K562 (cell line): Measurements from ENCODE around the gene APC2. TPM values are rescaled to one million over a fixed set of nuclear protein-coding genes. Genes with fewer than 3 reads are reported as not detected.

ENCODE experiments used
- CCNT2 ChIP-seq: IDR thresholded peaks from 2 replicates; pipeline ENCODE4 v1.6.1; 2011; ENCODE audit warnings: borderline replicate concordance, low read depth, mild to moderate bottlenecking, moderate library complexity, mixed read lengths, low read length; ENCODE audit not compliant: insufficient read length; ENCODE audit errors: extremely low read depth
- MBD2 ChIP-seq: sonication (generic); IDR thresholded peaks from 2 replicates; pipeline ENCODE4 v1.6.1; 2016; ENCODE audit warnings: low read depth, borderline replicate concordance
- NRF1 ChIP-seq, 2 experiments: fragments of 450-650 bp; IDR thresholded peaks in 1 of 2; conservative IDR thresholded peaks in 1 of 2; 2 replicates each; pipeline ENCODE4 v1.6.1; 2014; ENCODE audit warnings: mild to moderate bottlenecking in 2 of 2
- U2AF1 ChIP-seq: fragments of 200-400 bp; formaldehyde crosslinking; optimal IDR thresholded peaks from 2 replicates; pipeline ENCODE3; 2017; ENCODE audit warnings: mild to moderate bottlenecking, low read depth, low read length, moderate library complexity
- ZEB2 ChIP-seq: fragments of 450-650 bp; IDR thresholded peaks from 2 replicates; pipeline ENCODE4 v1.6.1; 2016
- ZFP30 ChIP-seq: fragments of 250-450 bp; sonication (Bioruptor Pico); IDR thresholded peaks from 2 replicates; pipeline ENCODE4 v1.8.0; 2022; ENCODE audit warnings: moderate library complexity, mild to moderate bottlenecking, inconsistent platforms, borderline replicate concordance
- ZNF584 ChIP-seq: fragments of 200-800 bp; sonication (Bioruptor generic); IDR thresholded peaks from 2 replicates; pipeline ENCODE4 v1.6.1; 2016; ENCODE audit warnings: low read depth, mild to moderate bottlenecking, missing genetic modification characterization, missing compliant biosample characterization
- polyA plus RNA-seq, 8 experiments: library from polyadenylated mRNA; depleted of rRNA in 4 of 8; stranded (reverse) in 5 of 8; unstranded in 3 of 8; fragments of >200 nt; fragmentation: Nextera tagmentation in 2 of 8; fragmentation: Illumina TruSeq in 1 of 8; extraction: Ambion mirVana in 2 of 8; extraction: Trizol in 1 of 8; gene quantifications; 2 replicates each; pipeline versions ENCODE4 v1.2.1 to v1.2.3, GENCODE V29; 2011 to 2014; ENCODE audit warnings: inconsistent platforms in 1 of 8, missing spikeins in 1 of 8
- total RNA-seq, 7 experiments: library from RNA; depleted of rRNA in 6 of 7; stranded (reverse); fragments of >200 nt in 6 of 7; fragmentation: Illumina TruSeq in 2 of 7; extraction: Trizol in 2 of 7; gene quantifications; 2 replicates each; pipeline versions ENCODE4 v1.2.1 to v1.2.3, GENCODE V29; 2011 to 2021; ENCODE audit warnings: low replicate concordance in 1 of 7
- TF ChIP-seq, protein P1 (sequence below), 2 experiments: IDR thresholded peaks; 2 replicates each; pipeline ENCODE4 v1.6.1; 2011; ENCODE audit warnings: borderline replicate concordance in 1 of 2, control low read depth in 1 of 2, low read depth in 1 of 2, low read length in 1 of 2, mild to moderate bottlenecking in 1 of 2, mixed read lengths in 1 of 2, moderate library complexity in 1 of 2; ENCODE audit not compliant: insufficient read depth in 1 of 2, insufficient read length in 1 of 2, poor library complexity in 1 of 2, severe bottlenecking in 1 of 2; ENCODE audit errors: extremely low read depth in 1 of 2
- TF ChIP-seq, protein P2 (sequence below): fragments of 450-650 bp; IDR thresholded peaks from 2 replicates; pipeline ENCODE4 v1.6.1; 2018; ENCODE audit not compliant: partially characterized antibody
- TF ChIP-seq, protein P3 (sequence below): sonication (generic); IDR thresholded peaks from 2 replicates; pipeline ENCODE4 v1.6.1; 2016
- TF ChIP-seq, protein P4 (sequence below): fragments of 200-800 bp; sonication (Bioruptor generic); IDR thresholded peaks from 2 replicates; pipeline ENCODE4 v1.6.1; 2017; ENCODE audit warnings: missing genetic modification characterization, missing compliant biosample characterization
- TF ChIP-seq, protein P5 (sequence below): sonication (generic); formaldehyde crosslinking; IDR thresholded peaks from 2 replicates; pipeline ENCODE4 v1.8.0; 2022; ENCODE audit warnings: mild to moderate bottlenecking, low read depth, missing genetic modification reagents
- TF ChIP-seq, protein P6 (sequence below): IDR thresholded peaks from 2 replicates; pipeline ENCODE4 v1.6.1; 2011; ENCODE audit warnings: borderline replicate concordance, low read depth, mild to moderate bottlenecking, moderate library complexity, low read length; ENCODE audit not compliant: insufficient read depth, poor library complexity, severe bottlenecking

APC2 gene
- total and polyA plus RNA-seq, 9 of the 15 experiments (the other 6 are each of a cell fraction or from before 2014, with no cell fraction given), result 0.01 to 0.40 (median 0.05) TPM; not detected in 3

DNA sequence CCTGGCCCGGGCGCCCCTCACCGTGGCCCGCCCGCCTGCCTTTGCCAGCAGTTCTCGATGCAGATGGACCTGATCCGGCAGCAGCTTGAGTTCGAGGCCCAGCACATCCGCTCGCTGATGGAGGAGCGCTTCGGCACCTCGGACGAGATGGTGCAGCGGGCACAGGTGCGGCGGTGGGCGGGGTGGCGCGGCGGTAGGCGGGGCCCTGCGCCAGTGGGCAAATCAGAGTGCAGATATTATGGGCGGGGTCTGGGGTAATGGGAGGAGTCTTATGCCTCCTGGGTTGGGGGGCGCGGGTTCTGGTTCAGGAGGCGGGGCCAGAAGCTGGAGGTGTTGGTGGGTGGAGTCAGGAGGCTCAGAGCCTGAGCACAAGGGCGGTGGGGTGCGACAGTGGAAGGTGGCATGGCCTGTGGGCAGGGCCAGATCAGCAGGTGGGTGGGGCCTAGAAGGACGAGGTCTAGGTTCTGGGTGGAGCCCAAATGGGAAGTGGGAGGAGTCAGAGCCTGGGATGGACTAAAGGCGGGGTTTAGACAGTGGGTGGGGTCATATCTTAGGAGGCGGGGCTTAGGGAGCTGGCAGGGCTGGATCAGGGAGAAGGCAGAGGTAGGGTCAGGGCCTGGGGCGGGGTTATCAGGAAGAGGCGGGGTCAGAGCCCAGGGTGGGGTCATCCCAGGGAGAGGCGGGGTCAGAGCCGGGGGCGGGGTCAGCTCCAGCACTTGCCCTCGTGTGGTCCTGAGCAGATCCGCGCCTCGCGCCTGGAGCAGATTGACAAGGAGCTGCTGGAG is 5.6 kb downstream of the APC2 start (continued):
- TF ChIP-seq ZFP30 (CRISPR knock-in tag) (no peak), U2AF1 (no peak), NRF1 (conservative IDR thresholded peaks at IDR 0.05 in 1 of 2, IDR thresholded peaks at IDR 0.05 in 1 of 2) (peak; percentile 76 to 81), ZEB2 (no peak), MBD2 (0 out of 2 replicates have a peak, but pooled peaks have one; percentile 12), CCNT2 (peak; percentile 31), ZNF584 (CRISPR knock-in tag) (no peak)
- TF ChIP-seq, protein P1, sequence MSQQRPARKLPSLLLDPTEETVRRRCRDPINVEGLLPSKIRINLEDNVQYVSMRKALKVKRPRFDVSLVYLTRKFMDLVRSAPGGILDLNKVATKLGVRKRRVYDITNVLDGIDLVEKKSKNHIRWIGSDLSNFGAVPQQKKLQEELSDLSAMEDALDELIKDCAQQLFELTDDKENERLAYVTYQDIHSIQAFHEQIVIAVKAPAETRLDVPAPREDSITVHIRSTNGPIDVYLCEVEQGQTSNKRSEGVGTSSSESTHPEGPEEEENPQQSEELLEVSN (IDR thresholded peaks at IDR 0.05; ENCODE audit: borderline replicate concordance in 1 of 2, extremely low read depth in 1 of 2, insufficient read depth in 1 of 2, insufficient read length in 1 of 2, low read depth in 1 of 2, low read length in 1 of 2, poor library complexity in 1 of 2, severe bottlenecking in 1 of 2), result peak; percentile 83 to 89
- TF ChIP-seq, protein P2, sequence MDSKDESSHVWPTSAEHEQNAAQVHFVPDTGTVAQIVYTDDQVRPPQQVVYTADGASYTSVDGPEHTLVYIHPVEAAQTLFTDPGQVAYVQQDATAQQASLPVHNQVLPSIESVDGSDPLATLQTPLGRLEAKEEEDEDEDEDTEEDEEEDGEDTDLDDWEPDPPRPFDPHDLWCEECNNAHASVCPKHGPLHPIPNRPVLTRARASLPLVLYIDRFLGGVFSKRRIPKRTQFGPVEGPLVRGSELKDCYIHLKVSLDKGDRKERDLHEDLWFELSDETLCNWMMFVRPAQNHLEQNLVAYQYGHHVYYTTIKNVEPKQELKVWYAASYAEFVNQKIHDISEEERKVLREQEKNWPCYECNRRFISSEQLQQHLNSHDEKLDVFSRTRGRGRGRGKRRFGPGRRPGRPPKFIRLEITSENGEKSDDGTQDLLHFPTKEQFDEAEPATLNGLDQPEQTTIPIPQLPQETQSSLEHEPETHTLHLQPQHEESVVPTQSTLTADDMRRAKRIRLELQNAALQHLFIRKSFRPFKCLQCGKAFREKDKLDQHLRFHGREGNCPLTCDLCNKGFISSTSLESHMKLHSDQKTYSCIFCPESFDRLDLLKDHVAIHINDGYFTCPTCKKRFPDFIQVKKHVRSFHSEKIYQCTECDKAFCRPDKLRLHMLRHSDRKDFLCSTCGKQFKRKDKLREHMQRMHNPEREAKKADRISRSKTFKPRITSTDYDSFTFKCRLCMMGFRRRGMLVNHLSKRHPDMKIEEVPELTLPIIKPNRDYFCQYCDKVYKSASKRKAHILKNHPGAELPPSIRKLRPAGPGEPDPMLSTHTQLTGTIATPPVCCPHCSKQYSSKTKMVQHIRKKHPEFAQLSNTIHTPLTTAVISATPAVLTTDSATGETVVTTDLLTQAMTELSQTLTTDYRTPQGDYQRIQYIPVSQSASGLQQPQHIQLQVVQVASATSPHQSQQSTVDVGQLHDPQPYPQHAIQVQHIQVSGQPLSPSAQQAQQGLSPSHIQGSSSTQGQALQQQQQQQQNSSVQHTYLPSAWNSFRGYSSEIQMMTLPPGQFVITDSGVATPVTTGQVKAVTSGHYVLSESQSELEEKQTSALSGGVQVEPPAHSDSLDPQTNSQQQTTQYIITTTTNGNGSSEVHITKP, result peak; percentile 5
- TF ChIP-seq, protein P3, sequence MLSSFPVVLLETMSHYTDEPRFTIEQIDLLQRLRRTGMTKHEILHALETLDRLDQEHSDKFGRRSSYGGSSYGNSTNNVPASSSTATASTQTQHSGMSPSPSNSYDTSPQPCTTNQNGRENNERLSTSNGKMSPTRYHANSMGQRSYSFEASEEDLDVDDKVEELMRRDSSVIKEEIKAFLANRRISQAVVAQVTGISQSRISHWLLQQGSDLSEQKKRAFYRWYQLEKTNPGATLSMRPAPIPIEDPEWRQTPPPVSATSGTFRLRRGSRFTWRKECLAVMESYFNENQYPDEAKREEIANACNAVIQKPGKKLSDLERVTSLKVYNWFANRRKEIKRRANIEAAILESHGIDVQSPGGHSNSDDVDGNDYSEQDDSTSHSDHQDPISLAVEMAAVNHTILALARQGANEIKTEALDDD, result no peak
- TF ChIP-seq, protein P4, sequence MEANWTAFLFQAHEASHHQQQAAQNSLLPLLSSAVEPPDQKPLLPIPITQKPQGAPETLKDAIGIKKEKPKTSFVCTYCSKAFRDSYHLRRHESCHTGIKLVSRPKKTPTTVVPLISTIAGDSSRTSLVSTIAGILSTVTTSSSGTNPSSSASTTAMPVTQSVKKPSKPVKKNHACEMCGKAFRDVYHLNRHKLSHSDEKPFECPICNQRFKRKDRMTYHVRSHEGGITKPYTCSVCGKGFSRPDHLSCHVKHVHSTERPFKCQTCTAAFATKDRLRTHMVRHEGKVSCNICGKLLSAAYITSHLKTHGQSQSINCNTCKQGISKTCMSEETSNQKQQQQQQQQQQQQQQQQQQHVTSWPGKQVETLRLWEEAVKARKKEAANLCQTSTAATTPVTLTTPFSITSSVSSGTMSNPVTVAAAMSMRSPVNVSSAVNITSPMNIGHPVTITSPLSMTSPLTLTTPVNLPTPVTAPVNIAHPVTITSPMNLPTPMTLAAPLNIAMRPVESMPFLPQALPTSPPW (CRISPR knock-in tag), result peak; percentile 59; the same call in 1 of the 2 replicates
- TF ChIP-seq, protein P5, sequence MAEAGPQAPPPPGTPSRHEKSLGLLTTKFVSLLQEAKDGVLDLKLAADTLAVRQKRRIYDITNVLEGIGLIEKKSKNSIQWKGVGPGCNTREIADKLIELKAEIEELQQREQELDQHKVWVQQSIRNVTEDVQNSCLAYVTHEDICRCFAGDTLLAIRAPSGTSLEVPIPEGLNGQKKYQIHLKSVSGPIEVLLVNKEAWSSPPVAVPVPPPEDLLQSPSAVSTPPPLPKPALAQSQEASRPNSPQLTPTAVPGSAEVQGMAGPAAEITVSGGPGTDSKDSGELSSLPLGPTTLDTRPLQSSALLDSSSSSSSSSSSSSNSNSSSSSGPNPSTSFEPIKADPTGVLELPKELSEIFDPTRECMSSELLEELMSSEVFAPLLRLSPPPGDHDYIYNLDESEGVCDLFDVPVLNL, result 0 out of 2 replicates have a peak, but pooled peaks have one; percentile 9
- TF ChIP-seq, protein P6, sequence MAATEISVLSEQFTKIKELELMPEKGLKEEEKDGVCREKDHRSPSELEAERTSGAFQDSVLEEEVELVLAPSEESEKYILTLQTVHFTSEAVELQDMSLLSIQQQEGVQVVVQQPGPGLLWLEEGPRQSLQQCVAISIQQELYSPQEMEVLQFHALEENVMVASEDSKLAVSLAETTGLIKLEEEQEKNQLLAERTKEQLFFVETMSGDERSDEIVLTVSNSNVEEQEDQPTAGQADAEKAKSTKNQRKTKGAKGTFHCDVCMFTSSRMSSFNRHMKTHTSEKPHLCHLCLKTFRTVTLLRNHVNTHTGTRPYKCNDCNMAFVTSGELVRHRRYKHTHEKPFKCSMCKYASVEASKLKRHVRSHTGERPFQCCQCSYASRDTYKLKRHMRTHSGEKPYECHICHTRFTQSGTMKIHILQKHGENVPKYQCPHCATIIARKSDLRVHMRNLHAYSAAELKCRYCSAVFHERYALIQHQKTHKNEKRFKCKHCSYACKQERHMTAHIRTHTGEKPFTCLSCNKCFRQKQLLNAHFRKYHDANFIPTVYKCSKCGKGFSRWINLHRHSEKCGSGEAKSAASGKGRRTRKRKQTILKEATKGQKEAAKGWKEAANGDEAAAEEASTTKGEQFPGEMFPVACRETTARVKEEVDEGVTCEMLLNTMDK, result peak; percentile 52
